SU-DHL-6 (cell line): ENCODE data around the gene SOCS7.

Source experiments
- H2AFZ ChIP-seq: fragments of 200-600 bp; sonication (generic); 2 replicates; pipeline ENCODE4 v1.6.1; 2014; ENCODE audit warnings: low read depth, mild to moderate bottlenecking, moderate library complexity, mixed read lengths, antibody characterized with exemption, low read length; ENCODE audit not compliant: severe bottlenecking
- H3F3A ChIP-seq: fragments of 200-600 bp; shearing (Covaris generic); 2 replicates; pipeline ENCODE4 v1.6.0; 2016; ENCODE audit warnings: antibody characterized with exemption, mild to moderate bottlenecking; ENCODE audit not compliant: insufficient read depth
- H3K27ac ChIP-seq: fragments of 200-600 bp; sonication (generic); 2 replicates; pipeline ENCODE4 v1.5.1; 2016; ENCODE audit warnings: low read depth, mild to moderate bottlenecking, low read length, moderate library complexity, mixed read lengths
- H3K27me3 ChIP-seq: fragments of 200-600 bp; sonication (generic), shearing (Covaris generic); 2 replicates; pipeline ENCODE4 v1.6.0; 2014; ENCODE audit warnings: mild to moderate bottlenecking, low read length
- H3K36me3 ChIP-seq: fragments of 200-600 bp; sonication (generic); 2 replicates; pipeline ENCODE4 v1.6.1; 2014; ENCODE audit warnings: mild to moderate bottlenecking, low read length, mixed read lengths
- H3K4me2 ChIP-seq: fragments of 300-600, 200-600 bp; shearing (Covaris generic), sonication (generic); 2 replicates; pipeline ENCODE4 v1.6.0; 2014; ENCODE audit warnings: low read length, low read depth, mild to moderate bottlenecking; ENCODE audit not compliant: poor library complexity, severe bottlenecking
- H3K4me3 ChIP-seq: fragments of 200-600 bp; sonication (generic); 2 replicates; pipeline ENCODE4 v1.5.1; 2014; ENCODE audit warnings: antibody characterized with exemption, low read length, mild to moderate bottlenecking, mixed read lengths; ENCODE audit not compliant: insufficient read depth, poor library complexity, severe bottlenecking
- H3K79me2 ChIP-seq: fragments of 200-600 bp; sonication (generic); 2 replicates; pipeline ENCODE4 v1.6.1; 2014; ENCODE audit warnings: mild to moderate bottlenecking, low read length, moderate library complexity; ENCODE audit not compliant: insufficient read depth
- H3K9ac ChIP-seq: fragments of 200-600 bp; sonication (generic); 2 replicates; pipeline ENCODE4 v1.7.0; 2014; ENCODE audit warnings: mild to moderate bottlenecking, low read length
- H3K9me2 ChIP-seq: fragments of 200-600 bp; sonication (generic); replicated peaks from 2 replicates; pipeline ENCODE4 v1.6.1; 2014; ENCODE audit warnings: low read length; ENCODE audit not compliant: insufficient read depth
- H3K9me3 ChIP-seq: fragments of 200-600 bp; sonication (generic); 2 replicates; pipeline ENCODE4 v1.6.1; 2014; ENCODE audit warnings: low read length, mixed read lengths; ENCODE audit not compliant: insufficient read depth
- H4K20me1 ChIP-seq: fragments of 200-600 bp; sonication (generic); 2 replicates; pipeline ENCODE4 v1.6.1; 2014; ENCODE audit warnings: low read depth, mild to moderate bottlenecking, antibody characterized with exemption, low read length, moderate library complexity, mixed read lengths
- EZH2phosphoT487 ChIP-seq: fragments of 200-600 bp; sonication (generic), shearing (Covaris generic); conservative IDR thresholded peaks from 2 replicates; pipeline ENCODE4 v1.6.1; 2018; ENCODE audit warnings: mild to moderate bottlenecking, antibody characterized with exemption, low read length, moderate library complexity, mixed read lengths
- TF ChIP-seq, protein P1 (sequence below): fragments of 200-600 bp; sonication (generic); IDR thresholded peaks from one replicate; pipeline ENCODE4 v1.5.1; 2017; ENCODE audit warnings: antibody characterized with exemption, mild to moderate bottlenecking, low read length, moderate library complexity; ENCODE audit not compliant: insufficient read depth, poor library complexity, severe bottlenecking

The SOCS7 gene

DNA sequence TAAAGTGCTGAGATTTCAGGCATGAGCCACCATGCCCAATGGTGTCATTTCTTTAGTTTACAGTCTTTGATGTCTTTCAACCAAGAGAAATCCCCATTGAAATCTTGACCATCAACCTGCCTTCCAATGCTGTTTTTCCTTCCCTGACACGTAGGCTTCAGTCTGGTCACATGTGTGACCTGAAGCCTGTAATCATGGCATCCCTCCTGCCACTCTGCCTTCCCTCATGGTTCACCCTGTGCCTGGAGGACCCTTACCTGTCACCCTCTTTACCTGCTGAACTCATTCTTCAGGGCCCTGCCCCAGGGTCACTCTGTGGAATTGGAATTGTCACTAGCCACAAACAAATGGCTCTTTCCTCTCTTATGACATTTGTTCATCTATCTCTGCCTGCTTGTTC lies 58.6 kb downstream of the SOCS7 start:
- Histone ChIP-seq H3K27me3 (no peaks in the 10 kb centered on the region), H3K9me3 (no peaks in the 10 kb centered on the region), H4K20me1 (no peaks in the 10 kb centered on the region), H3K36me3 (no peaks in the 10 kb centered on the region), H3K4me2 (no peak overlapping the region), H2AFZ (no peak overlapping the region), H3K9ac (no peak overlapping the region), H3K9me2 (no peaks in the 10 kb centered on the region), H3K4me3 (no peak overlapping the region), H3K27ac (no peak overlapping the region), H3K79me2 (no peaks in the 10 kb centered on the region), H3F3A (no peaks in the 10 kb centered on the region)
- no peak for TF ChIP-seq EZH2phosphoT487
- TF ChIP-seq, protein P1, sequence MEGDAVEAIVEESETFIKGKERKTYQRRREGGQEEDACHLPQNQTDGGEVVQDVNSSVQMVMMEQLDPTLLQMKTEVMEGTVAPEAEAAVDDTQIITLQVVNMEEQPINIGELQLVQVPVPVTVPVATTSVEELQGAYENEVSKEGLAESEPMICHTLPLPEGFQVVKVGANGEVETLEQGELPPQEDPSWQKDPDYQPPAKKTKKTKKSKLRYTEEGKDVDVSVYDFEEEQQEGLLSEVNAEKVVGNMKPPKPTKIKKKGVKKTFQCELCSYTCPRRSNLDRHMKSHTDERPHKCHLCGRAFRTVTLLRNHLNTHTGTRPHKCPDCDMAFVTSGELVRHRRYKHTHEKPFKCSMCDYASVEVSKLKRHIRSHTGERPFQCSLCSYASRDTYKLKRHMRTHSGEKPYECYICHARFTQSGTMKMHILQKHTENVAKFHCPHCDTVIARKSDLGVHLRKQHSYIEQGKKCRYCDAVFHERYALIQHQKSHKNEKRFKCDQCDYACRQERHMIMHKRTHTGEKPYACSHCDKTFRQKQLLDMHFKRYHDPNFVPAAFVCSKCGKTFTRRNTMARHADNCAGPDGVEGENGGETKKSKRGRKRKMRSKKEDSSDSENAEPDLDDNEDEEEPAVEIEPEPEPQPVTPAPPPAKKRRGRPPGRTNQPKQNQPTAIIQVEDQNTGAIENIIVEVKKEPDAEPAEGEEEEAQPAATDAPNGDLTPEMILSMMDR: no peak

DNA sequence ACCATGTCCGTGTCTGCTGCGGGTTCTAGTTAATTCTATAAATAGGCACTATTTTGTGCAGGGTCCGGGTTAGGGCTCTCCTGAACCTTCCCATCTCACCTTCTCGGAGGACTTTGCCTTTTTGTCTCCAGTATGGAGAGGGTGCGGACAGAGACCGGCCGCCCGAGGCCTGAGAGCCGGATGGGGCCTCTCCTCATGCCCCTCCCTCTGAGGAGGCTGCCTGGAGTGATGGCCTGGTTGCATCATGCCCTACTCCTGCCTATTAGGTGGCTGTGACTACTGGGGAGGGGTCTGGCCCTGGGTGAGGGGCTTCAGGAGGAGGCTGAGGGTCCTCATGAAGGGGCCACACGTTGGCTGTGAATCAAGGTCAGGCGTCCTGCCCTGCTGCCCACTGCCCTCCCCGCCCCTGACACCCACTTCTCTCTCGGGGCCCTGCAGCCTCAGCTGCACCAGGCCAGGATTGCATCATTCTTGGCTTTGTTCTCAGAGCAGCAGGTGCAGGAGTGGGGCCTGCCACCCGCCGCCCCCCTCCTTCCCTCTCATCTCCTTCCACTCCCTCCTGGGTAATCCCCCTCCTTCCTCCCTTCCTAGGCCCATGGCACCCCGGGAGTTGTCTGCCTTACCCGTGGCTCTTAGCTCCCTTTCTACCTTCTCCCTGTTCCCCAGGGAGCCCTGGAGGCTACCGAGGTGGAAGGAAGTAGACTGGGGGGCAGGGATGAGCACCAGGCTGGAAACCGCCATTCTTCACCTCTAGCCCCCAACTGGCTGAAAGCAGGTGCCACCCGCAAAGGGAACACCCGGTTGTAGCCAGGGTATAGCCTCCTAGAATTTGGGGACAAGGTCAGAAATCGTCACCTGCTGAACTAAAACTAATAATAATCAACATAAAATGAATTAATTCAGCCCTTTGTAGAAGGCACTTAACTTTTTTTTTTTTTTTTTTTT lies 63.9 kb downstream of the SOCS7 start:
- Histone ChIP-seq H3K27ac (peak overlapping the region; percentile 76), H3K9ac (peak overlapping the region; percentile 58), H4K20me1 (no peaks in the 10 kb centered on the region), H3K9me3 (no peaks in the 10 kb centered on the region), H3K27me3 (no peaks in the 10 kb centered on the region), H3F3A (peaks cover 12% of the 10 kb centered on the region; the same call in 1 of the 2 replicates), H3K4me2 (peak overlapping the region; percentile 73), H3K4me3 (peak overlapping the region; percentile 46), H2AFZ (peak overlapping the region; percentile 97), H3K9me2 (no peaks in the 10 kb centered on the region), H3K79me2 (no peaks in the 10 kb centered on the region), H3K36me3 (no peaks in the 10 kb centered on the region)
- TF ChIP-seq, protein P1: no peak
- no peak for TF ChIP-seq EZH2phosphoT487

DNA sequence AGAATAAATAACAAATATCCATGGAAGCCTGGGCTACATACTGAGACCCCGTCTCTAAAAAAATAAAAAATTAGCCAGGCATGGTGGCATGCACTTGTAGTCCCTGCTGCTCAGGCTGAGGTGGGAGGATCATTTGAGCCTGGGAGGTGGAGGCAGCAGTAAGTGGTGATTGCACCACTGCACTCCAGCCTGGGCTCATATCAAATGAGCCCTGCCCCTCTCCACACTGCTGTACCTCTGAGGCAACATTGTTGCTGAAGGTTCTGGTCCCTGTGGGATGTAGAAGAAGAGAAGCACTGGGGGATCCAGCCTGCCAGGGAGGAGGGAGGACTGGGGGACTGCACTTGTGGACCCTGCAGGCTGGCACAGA lies 65.2 kb downstream of the SOCS7 start:
- peaks cover 12% of the 10 kb centered on the region; the same call in 1 of the 2 replicates for H3F3A ChIP-seq
- no peaks in the 10 kb centered on the region for H3K9me3 ChIP-seq
- H3K4me3 ChIP-seq: no peak overlapping the region
- H3K4me2 ChIP-seq: no peak overlapping the region
- H3K27me3 ChIP-seq: no peaks in the 10 kb centered on the region
- no peak for TF ChIP-seq EZH2phosphoT487
- TF ChIP-seq, protein P1: no peak
- no peaks in the 10 kb centered on the region for H3K79me2 ChIP-seq
- no peaks in the 10 kb centered on the region for H3K36me3 ChIP-seq
- no peak overlapping the region for H3K9ac ChIP-seq
- H2AFZ ChIP-seq: no peak overlapping the region
- no peaks in the 10 kb centered on the region for H3K9me2 ChIP-seq
- H4K20me1 ChIP-seq: no peaks in the 10 kb centered on the region
- no peak overlapping the region for H3K27ac ChIP-seq
